Body of pancreas (tissue), 4 donors: ENCODE results near the gene KRTAP10-1.

Experiments
- CTCF ChIP-seq, 7 experiments: fragments of 450-650 bp in 4 of 7; fragments of 200-600 bp in 3 of 7; sonication (generic) in 3 of 7; IDR thresholded peaks; one replicate each; pipeline ENCODE4 v1.5.1; 2016 to 2019; ENCODE audit warnings: antibody characterized with exemption in 7 of 7
- POLR2A ChIP-seq, 3 donors: fragments of 450-650 bp; IDR thresholded peaks; one replicate each; pipeline ENCODE4 v1.6.1; 2016; ENCODE audit warnings: antibody characterized with exemption in 3 of 3, mild to moderate bottlenecking in 2 of 3

- TF ChIP-seq CTCF (IDR thresholded peaks at IDR 0.05) (no peak), POLR2A (IDR thresholded peaks at IDR 0.05) (no peak)
Observed at GRCh38 chr21:44512496-44513388, 27.3 kb downstream of the KRTAP10-1 start.
